ENCODE data around the gene SSX7.
"Not testable (repeated sequence)": the region's sequence is repeated elsewhere in the genome, so short reads cannot be mapped to it uniquely, and the experiment has no call there.

The SSX7 gene

GRCh38 chrX:52654800-52655199, at the start of gene SSX7:
Gene SSX7, minus strand, starts transcription at chrX:52654900. Its CDS starts 1,428 bp downstream, at chrX:52653472.
- DNase-seq = not testable (repeated sequence)

- DNase-seq = not testable (repeated sequence)
Measured at GRCh38 chrX:52692034-52692433, 37.3 kb upstream of the SSX7 start.

GRCh38 chrX:52662218-52662617, 7.5 kb upstream of the SSX7 start:
- not testable (repeated sequence) for DNase-seq

GRCh38 chrX:52655475-52655874, 775 bp upstream of the SSX7 start:
- DNase-seq = not testable (repeated sequence)

- not testable (repeated sequence) for DNase-seq
Measured at GRCh38 chrX:52650676-52651075, 4.0 kb downstream of the SSX7 start.

GRCh38 chrX:52648956-52649355, 5.7 kb downstream of the SSX7 start:
- DNase-seq = not testable (repeated sequence)

GRCh38 chrX:52628483-52628882, 26.2 kb downstream of the SSX7 start:
- DNase-seq = not testable (repeated sequence)

GRCh38 chrX:52620661-52621060, 34.0 kb downstream of the SSX7 start:
- not testable (repeated sequence) for DNase-seq

- DNase-seq = no peak
Measured at GRCh38 chrX:52608961-52609360, 45.7 kb downstream of the SSX7 start.

GRCh38 chrX:52603151-52603550, 51.5 kb downstream of the SSX7 start:
- not testable (repeated sequence) for DNase-seq

- DNase-seq = no peak
Measured at GRCh38 chrX:52598886-52599285, 55.8 kb downstream of the SSX7 start.

- no peak for DNase-seq
Measured at GRCh38 chrX:52594658-52595057, 60.0 kb downstream of the SSX7 start.
